Keratinocyte (primary cell): Measurements from ENCODE around the gene SYNPR.

Experiments used
- CTCF ChIP-seq, 3 experiments: IDR thresholded peaks in 1 of 3; conservative IDR thresholded peaks in 1 of 3; optimal IDR thresholded peaks in 1 of 3; 2 replicates in 2 of 3; 3 replicates in 1 of 3; pipeline versions ENCODE3 to v1.5.1; 2011; ENCODE audit warnings: low read length in 3 of 3, mild to moderate bottlenecking in 3 of 3, moderate library complexity in 2 of 3, control low read depth in 1 of 3, inconsistent platforms in 1 of 3; ENCODE audit not compliant: insufficient read depth in 2 of 3; ENCODE audit errors: extremely low read depth in 1 of 3
- EZH2 ChIP-seq: IDR thresholded peaks from one replicate; pipeline ENCODE4 v1.6.1; 2012; ENCODE audit warnings: inconsistent platforms, mild to moderate bottlenecking, low read length, moderate library complexity

- TF ChIP-seq CTCF (optimal IDR thresholded peaks at IDR 0.05 in 1 of 3, IDR thresholded peaks at IDR 0.05 in 1 of 3, conservative IDR thresholded peaks at IDR 0.05 in 1 of 3; ENCODE audit: extremely low read depth in 1 of 3, insufficient read depth in 2 of 3, low read length in 3 of 3): no peak
- no peak for TF ChIP-seq EZH2
Measured at GRCh38 chr3:63287610-63288009, 9.5 kb downstream of the SYNPR start.
